Common myeloid progenitor, CD34-positive (primary cell): ENCODE data around the gene WWOX.

Experiments used
- CTCF ChIA-PET: fragments of 350-600 bp; sonication (Branson Sonifier 250); formaldehyde crosslinking; loops from one replicate; lab custom pipeline; 2021; ENCODE audit warnings: antibody characterized with exemption; lab: Charles Lee
- POLR2A ChIA-PET: fragments of 350-600 bp; sonication (Branson Sonifier 250); formaldehyde crosslinking; loops from one replicate; lab custom pipeline; 2021; ENCODE audit warnings: antibody characterized with exemption; lab: Charles Lee
- DNase-seq, 3 donors: peaks; one replicate each; pipeline versions ENCODE4 v3.0.0 to v3.0.0-alpha.2; 2013
- H3K27ac ChIP-seq, 2 experiments: 1 replicate in 1 of 2; 2 replicates in 1 of 2; pipeline ENCODE4 v1.7.0; 2013; ENCODE audit warnings: inconsistent platforms in 2 of 2, low read length in 2 of 2, mild to moderate bottlenecking in 2 of 2, low read depth in 1 of 2, moderate library complexity in 1 of 2; ENCODE audit not compliant: severe bottlenecking in 2 of 2, insufficient read depth in 1 of 2, poor library complexity in 1 of 2
- H3K27me3 ChIP-seq, 5 experiments: replicated peaks in 2 of 5; 1 replicate in 3 of 5; 2 replicates in 2 of 5; pipeline versions ENCODE4 v1.6.1 to v1.7.0; 2013; ENCODE audit warnings: low read length in 4 of 5, mild to moderate bottlenecking in 2 of 5, moderate library complexity in 2 of 5, inconsistent platforms in 1 of 5; ENCODE audit not compliant: insufficient read depth in 5 of 5, control insufficient read depth in 4 of 5
- H3K36me3 ChIP-seq, 4 experiments: 1 replicate in 2 of 4; 2 replicates in 2 of 4; pipeline versions ENCODE4 v1.6.1 to v1.7.0; 2013; ENCODE audit warnings: low read length in 3 of 4, control low read depth in 1 of 4, mild to moderate bottlenecking in 1 of 4; ENCODE audit not compliant: control insufficient read depth in 4 of 4, insufficient read depth in 4 of 4
- H3K4me1 ChIP-seq, 4 experiments: 1 replicate in 3 of 4; 2 replicates in 1 of 4; pipeline versions ENCODE4 v1.6.1 to v1.7.1; 2013; ENCODE audit warnings: low read length in 3 of 4, mild to moderate bottlenecking in 3 of 4, control low read depth in 1 of 4, inconsistent platforms in 1 of 4, moderate library complexity in 1 of 4; ENCODE audit not compliant: control insufficient read depth in 4 of 4, insufficient read depth in 4 of 4; ENCODE audit errors: control extremely low read depth in 1 of 4
- H3K4me3 ChIP-seq, 7 experiments: 1 replicate in 4 of 7; 2 replicates in 3 of 7; pipeline versions ENCODE4 v1.5.1 to v1.7.0; 2013; ENCODE audit warnings: mild to moderate bottlenecking in 7 of 7, low read length in 6 of 7, moderate library complexity in 6 of 7, inconsistent platforms in 2 of 7, low read depth in 2 of 7, control low read depth in 1 of 7; ENCODE audit not compliant: insufficient read depth in 4 of 7, control insufficient read depth in 1 of 7; ENCODE audit errors: extremely low read depth in 1 of 7
- H3K9me3 ChIP-seq, 5 experiments: 1 replicate in 4 of 5; 2 replicates in 1 of 5; pipeline versions ENCODE4 v1.6.1 to v1.7.1; 2013; ENCODE audit warnings: low read length in 4 of 5, mild to moderate bottlenecking in 2 of 5, inconsistent platforms in 1 of 5, low read depth in 1 of 5, moderate library complexity in 1 of 5; ENCODE audit not compliant: control insufficient read depth in 4 of 5, insufficient read depth in 2 of 5; ENCODE audit errors: control extremely low read depth in 1 of 5
- WGBS: methylation state at CpG from one replicate; pipeline ENCODE4 v1.1.5; 2013; ENCODE audit not compliant: insufficient coverage; 5-methylcytosine and 5-hydroxymethylcytosine counted together

The WWOX gene

GRCh38 chr16:79181419-79181818 is 1082.0 kb downstream of the WWOX start:
- H3K27ac ChIP-seq: no peak overlapping the region
- no peak overlapping the region for H3K4me3 ChIP-seq
- H3K4me1 ChIP-seq: peaks cover 0 to 16% (median 9%) of the 10 kb centered on the region in 4 experiments
- ChIA-PET CTCF (no interaction called here), POLR2A (no interaction called here)
- WGBS: no CpG with 5 or more reads among the region's 3 CpGs
- no peaks in the 10 kb centered on the region for H3K27me3 ChIP-seq
- H3K36me3 ChIP-seq: no peaks in the 10 kb centered on the region
- H3K9me3 ChIP-seq: peaks cover 2 to 26% (median 6%) of the 10 kb centered on the region in 5 experiments
- no peak for DNase-seq

- ChIA-PET POLR2A (no interaction called here), CTCF (no interaction called here)
- H3K27ac ChIP-seq: no peak overlapping the region
- H3K9me3 ChIP-seq: peaks cover 2 to 24% (median 6%) of the 10 kb centered on the region in 5 experiments
- WGBS: 95% methylated on average over 5 of the region's 6 CpGs
- no peaks in the 10 kb centered on the region for H3K36me3 ChIP-seq
- no peak for DNase-seq
- no peak overlapping the region for H3K4me3 ChIP-seq
- H3K27me3 ChIP-seq: no peaks in the 10 kb centered on the region
- peaks cover 0 to 12% (median 4%) of the 10 kb centered on the region in 4 experiments for H3K4me1 ChIP-seq
Measured at GRCh38 chr16:79182616-79183015, 1083.2 kb downstream of the WWOX start.

GRCh38 chr16:79183571-79183970 is 1084.1 kb downstream of the WWOX start:
- Histone ChIP-seq H3K9me3 (peaks cover 2 to 21% (median 10%) of the 10 kb centered on the region in 5 experiments), H3K27ac (no peak overlapping the region), H3K36me3 (no peaks in the 10 kb centered on the region), H3K27me3 (no peaks in the 10 kb centered on the region), H3K4me1 (peaks cover 0 to 21% (median 4%) of the 10 kb centered on the region in 4 experiments), H3K4me3 (no peak overlapping the region)
- WGBS: 96% methylated on average over 4 of the region's 4 CpGs
- no peak for DNase-seq
- ChIA-PET CTCF (no interaction called here), POLR2A (interaction anchor here (0.6 kb wide), 1 partner anchor 480 kb away, joined by 3 read pairs; no protein-coding TSS in a partner anchor)

- DNase-seq: no peak
- CTCF ChIA-PET: no interaction called here
- WGBS: 100% methylated on average over 1 of the region's 2 CpGs
- Histone ChIP-seq H3K4me3 (no peak overlapping the region), H3K27ac (no peak overlapping the region), H3K36me3 (no peaks in the 10 kb centered on the region), H3K27me3 (no peaks in the 10 kb centered on the region), H3K9me3 (peaks cover under 1 to 12% (median 5%) of the 10 kb centered on the region in 5 experiments), H3K4me1 (peaks cover 0 to 23% (median 4%) of the 10 kb centered on the region in 4 experiments)
- POLR2A ChIA-PET: no interaction called here
Measured at GRCh38 chr16:79184464-79185030, 1085.1 kb downstream of the WWOX start.

- WGBS: 95% methylated on average over 2 of the region's 4 CpGs
- peaks cover 0 to 23% (median 4%) of the 10 kb centered on the region in 4 experiments for H3K4me1 ChIP-seq
- ChIA-PET CTCF (no interaction called here), POLR2A (no interaction called here)
- peaks cover 0 to 7% (median 0%) of the 10 kb centered on the region in 5 experiments for H3K9me3 ChIP-seq
- no peak overlapping the region for H3K4me3 ChIP-seq
- no peaks in the 10 kb centered on the region for H3K27me3 ChIP-seq
- DNase-seq: no peak
- no peak overlapping the region for H3K27ac ChIP-seq
- H3K36me3 ChIP-seq: no peaks in the 10 kb centered on the region
Measured at GRCh38 chr16:79185711-79186110, 1086.3 kb downstream of the WWOX start.

GRCh38 chr16:79186196-79186595 is 1086.7 kb downstream of the WWOX start:
- POLR2A ChIA-PET: no interaction called here
- H3K27me3 ChIP-seq: no peaks in the 10 kb centered on the region
- H3K4me3 ChIP-seq: no peak overlapping the region
- CTCF ChIA-PET: no interaction called here
- no peaks in the 10 kb centered on the region for H3K36me3 ChIP-seq
- H3K4me1 ChIP-seq: peaks cover 0 to 23% (median 4%) of the 10 kb centered on the region in 4 experiments
- peaks cover 0 to 7% (median 0%) of the 10 kb centered on the region in 5 experiments for H3K9me3 ChIP-seq
- H3K27ac ChIP-seq: no peak overlapping the region
- WGBS: 90% methylated on average over 6 of the region's 6 CpGs
- DNase-seq: no peak

GRCh38 chr16:79188115-79188738 is 1088.8 kb downstream of the WWOX start:
- no peaks in the 10 kb centered on the region for H3K36me3 ChIP-seq
- peaks cover 0 to 7% (median 0%) of the 10 kb centered on the region in 5 experiments for H3K9me3 ChIP-seq
- peaks cover 0 to 23% (median 4%) of the 10 kb centered on the region in 4 experiments for H3K4me1 ChIP-seq
- H3K4me3 ChIP-seq: no peak overlapping the region
- no peaks in the 10 kb centered on the region for H3K27me3 ChIP-seq
- ChIA-PET CTCF (no interaction called here), POLR2A (no interaction called here)
- WGBS: 65% methylated on average over 12 of the region's 13 CpGs
- DNase-seq: peak in 1 of 3 donors; percentile 12
- no peak overlapping the region for H3K27ac ChIP-seq
